HG03135 (cell line): ENCODE measurements around the gene LGR4.
"Not testable (repeated sequence)": the region's sequence is repeated elsewhere in the genome, so short reads cannot be mapped to it uniquely, and the experiment has no call there.

Source experiments
- ATAC-seq: cut with Tn5 transposase; IDR thresholded peaks from one replicate; pipeline ENCODE4 v1.9.1; 2021; ENCODE audit warnings: mild to moderate bottlenecking, moderate library complexity; ENCODE audit not compliant: unreplicated experiment

LGR4 gene

DNA sequence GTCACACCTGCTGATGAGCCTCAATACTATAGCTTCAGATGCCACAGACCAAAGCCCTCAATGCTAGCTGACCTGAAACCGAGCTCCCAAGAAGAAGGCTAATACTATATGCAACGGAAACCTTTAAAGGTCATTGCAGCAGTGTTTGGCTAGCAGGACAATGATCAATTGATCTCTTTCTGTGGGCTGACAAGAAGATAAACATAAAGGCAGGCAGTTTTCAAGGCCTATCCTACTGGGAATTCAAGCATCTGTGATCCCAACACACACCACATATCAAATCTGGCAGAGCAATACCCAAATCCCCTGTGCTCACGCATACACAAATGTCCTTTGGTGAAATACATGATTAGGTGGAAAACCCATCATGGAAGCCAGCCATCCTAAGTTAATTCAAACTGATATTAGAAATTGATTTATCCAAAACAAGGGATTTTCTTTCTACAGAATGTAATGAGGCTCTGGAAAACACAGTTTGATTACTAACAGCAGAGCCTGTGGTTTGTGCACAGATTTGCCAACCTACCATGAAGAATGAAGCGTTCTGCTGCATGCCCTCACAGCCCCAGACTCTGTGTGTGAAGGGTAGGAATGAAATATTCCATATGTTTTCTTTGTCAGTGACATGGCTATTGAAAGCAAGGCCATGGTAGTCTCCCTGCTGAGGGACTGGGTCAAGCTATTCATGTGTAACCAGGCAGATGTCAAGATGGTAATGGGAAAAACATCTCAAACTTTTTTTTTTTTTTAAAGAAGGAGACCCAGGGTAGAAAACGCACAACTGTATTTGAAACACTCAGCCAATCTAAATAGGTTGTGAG lies 12.2 kb downstream of the LGR4 start:
- ATAC-seq: no peak

DNA sequence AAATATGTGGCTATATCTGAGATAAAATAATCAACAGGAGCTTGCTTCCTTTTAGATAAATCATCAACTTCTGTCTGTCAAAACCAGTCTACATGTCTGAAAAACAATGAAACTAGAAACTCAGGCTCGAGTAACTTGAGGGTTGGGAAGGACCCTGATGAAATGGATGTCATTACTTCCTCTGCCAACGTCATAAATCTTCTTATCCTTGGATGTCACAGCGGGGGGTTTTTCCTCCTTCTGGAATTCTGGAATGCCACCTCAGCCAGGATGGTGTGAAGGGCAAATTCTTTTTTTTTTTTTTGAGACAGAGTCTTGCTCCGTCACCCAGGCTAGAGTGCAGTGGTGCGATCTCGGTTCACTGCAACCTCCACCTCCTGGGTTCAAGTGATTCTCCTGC lies 13.4 kb downstream of the LGR4 start:
- ATAC-seq: no peak

GRCh38 chr11:27458182-27458581 lies 14.4 kb downstream of the LGR4 start:
- no peak for ATAC-seq

DNA sequence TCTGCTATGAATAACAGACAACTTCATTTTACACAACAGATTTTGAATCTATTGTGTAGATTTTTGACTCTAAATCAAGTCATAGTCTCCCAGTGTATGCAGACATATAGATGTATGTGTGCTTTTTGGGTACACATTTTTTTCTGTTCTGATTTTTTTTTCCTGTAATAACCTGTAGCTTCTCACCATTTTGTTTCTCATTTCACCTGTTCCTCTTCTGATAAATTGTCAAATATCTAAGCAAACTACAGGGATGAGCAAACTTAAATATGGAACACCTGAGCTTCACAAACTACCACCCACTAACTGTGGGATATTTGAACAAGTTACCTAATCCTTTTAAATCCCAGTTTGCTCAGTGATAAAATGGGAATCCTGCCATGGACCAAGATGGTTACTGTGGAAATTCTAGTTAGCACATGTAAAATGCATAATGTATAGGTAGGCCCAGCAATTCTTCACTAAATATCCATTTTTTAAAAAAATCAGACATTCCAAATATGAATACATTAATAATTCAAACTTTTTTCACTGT lies 15.7 kb downstream of the LGR4 start:
- ATAC-seq: no peak

- no peak for ATAC-seq
Observed at GRCh38 chr11:27456140-27456794, 16.3 kb downstream of the LGR4 start.

- no peak for ATAC-seq
Observed at GRCh38 chr11:27455667-27456066, 16.9 kb downstream of the LGR4 start.

- no peak for ATAC-seq
Observed at GRCh38 chr11:27453701-27454100, 18.9 kb downstream of the LGR4 start.

DNA sequence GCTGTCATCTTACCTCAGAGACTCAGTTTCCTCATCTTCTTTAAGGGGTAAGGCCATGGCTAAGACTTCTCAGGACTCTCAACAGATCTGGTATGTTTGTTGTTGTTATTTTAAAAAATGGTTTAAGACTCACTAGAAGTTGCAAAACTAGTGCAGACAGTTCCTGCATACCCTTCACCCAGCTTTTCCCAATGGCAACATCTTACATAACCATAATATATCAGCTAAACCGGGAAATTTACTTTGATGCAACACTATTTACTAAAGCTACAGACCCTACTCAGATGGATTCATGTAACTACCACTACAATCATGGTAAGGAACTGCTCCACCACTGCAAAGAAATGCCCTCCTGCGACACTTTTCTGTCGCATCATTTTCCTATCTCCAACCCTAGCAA lies 20.4 kb downstream of the LGR4 start:
- no peak for ATAC-seq

DNA sequence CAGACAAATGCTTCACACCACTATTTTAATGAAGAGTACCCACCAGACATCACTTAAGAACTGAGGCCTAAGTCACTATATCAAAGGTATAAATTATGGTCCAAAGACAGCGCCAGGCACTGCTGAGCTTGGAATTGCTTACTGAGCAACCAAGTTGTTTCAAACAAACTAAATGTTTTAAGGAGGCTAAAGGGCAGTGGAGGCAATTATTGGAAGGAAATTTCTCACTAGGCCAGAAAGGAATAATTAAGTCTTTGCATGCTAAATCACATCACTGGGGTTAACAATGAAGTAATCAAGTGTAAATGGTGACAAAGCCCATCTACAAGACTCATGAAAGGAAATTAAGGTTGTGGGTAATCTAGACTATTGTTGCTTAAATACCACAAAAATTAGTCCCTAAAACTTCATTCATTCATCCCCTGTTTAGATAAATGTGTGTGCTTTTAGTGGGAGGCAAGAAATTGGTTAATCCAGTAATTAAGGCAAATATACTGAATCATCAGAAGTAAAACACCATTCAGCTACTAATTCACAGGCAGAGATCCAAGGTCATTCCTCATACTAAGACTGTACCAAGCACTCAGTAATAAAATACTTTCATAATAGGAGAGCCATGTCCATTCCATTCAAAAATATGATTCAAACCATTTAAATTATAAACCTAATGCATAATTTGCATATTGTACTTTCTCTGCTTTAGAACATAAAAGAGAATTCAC lies 21.2 kb downstream of the LGR4 start:
- ATAC-seq: no peak

DNA sequence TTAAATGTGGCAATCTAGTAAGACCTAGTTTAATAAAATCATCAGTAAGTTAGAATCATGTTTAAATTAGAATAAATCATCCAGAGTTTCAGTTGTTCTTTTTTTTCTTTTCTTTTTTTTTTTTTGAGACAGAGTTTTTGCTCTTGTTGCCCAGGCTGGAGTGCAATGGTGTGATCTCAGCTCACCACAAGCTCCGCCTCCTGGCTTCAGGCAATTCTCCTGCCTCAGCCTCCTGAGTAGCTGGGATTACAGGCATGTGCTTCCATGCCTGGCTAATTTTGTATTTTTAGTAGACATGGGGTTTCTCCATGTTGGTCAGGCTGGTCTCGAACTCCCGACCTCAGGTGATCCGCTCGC lies 24.4 kb downstream of the LGR4 start:
- ATAC-seq: not testable (repeated sequence)

GRCh38 chr11:27447288-27448183 lies 25.1 kb downstream of the LGR4 start:
- ATAC-seq: no peak

GRCh38 chr11:27445625-27446024 lies 27.0 kb downstream of the LGR4 start:
- ATAC-seq: no peak

DNA sequence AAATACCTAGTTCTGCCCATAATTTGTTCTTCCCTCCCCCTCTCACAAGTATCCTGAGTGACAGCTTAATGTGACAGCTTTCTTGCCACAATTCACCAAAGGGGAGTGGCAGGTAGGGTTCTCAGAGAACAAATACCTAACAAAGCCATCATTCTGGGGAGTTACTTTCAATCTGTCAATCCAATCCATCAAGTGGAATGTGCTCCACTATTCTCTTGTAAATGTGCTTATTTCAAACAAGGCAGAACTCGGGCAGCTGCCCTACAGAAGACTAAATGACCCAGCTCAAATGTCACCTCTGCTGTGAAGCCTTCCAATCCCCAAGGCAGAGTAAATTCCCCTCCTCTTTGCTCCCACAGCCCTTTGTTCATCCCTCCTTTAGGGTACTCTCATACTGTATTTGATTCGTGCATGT lies 27.8 kb downstream of the LGR4 start:
- ATAC-seq: no peak

DNA sequence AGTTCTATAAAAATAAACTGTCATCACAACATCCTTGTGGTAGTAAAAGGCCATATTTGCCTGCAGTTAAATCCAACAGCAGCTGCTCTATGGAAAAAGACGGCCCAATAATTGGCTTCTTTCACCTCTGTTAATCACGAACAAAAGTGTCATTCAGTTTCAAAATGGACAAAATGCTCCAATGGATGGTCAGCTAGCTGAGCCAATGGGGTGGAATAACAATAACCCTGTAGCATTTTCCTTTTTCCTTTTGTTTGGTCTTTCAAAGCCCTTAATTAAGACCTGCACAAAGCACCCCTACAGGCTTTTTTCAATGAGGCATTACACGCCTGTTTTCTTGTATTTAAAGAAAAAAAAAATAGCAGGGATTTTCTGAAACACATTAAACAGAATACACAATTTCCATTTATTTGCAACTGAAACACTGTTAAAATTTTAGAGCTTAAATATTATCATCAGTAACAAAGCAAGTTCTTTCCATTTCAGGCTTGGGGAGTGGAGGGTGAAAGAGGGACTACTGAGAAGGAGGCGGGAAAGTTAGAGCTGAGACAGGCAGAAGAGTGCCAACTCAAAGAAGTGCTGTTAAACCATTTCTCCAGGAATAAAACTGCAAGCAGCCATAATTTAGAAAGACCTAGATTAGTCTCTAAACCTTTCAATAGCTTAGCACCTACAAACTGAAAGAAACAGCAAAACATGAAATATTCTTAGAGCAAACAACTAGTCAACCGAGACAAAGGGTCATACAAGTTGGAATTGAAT lies 28.7 kb downstream of the LGR4 start:
- no peak for ATAC-seq

- ATAC-seq: no peak
Observed at GRCh38 chr11:27443227-27443626, 29.4 kb downstream of the LGR4 start.

- ATAC-seq: no peak
Observed at GRCh38 chr11:27440090-27440489, 32.5 kb downstream of the LGR4 start.

- ATAC-seq: no peak
Observed at GRCh38 chr11:27438595-27438981, 34.0 kb downstream of the LGR4 start.

GRCh38 chr11:27437829-27438594 lies 34.6 kb downstream of the LGR4 start:
- no peak for ATAC-seq

DNA sequence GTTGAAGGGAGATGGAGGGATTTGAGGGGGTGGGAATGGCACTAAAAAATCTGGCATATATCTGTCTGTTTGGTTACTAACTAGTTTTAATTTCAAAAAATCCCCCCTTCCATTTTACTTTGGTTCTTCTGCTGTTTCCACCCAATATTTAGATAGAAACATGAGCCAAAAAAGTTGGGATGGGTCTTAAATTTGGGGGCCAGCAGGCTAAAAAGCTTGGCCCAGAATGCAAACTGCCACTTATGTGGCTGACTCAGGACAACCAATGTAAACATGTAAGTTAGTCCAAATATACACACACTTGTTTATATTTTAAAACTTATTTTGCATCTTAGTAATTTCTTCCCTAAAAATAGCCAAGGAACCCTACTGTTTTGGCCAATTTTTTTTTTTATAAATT lies 35.7 kb downstream of the LGR4 start:
- no peak for ATAC-seq
